OCI-LY3 (cell line): ENCODE data around the gene FBN2.

ENCODE experiments used
- EZH2phosphoT487 ChIP-seq: fragments of 200-600 bp; shearing (Covaris generic); IDR thresholded peaks from 2 replicates; pipeline ENCODE4 v1.6.1; 2018; ENCODE audit warnings: antibody characterized with exemption, mixed run types, low read depth
- TF ChIP-seq, protein P1 (sequence below): fragments of 200-600, 300-600 bp; sonication (generic); IDR thresholded peaks from 2 replicates; pipeline ENCODE4 v1.5.1; 2014; ENCODE audit warnings: antibody characterized with exemption, low read length, low read depth

DNA sequence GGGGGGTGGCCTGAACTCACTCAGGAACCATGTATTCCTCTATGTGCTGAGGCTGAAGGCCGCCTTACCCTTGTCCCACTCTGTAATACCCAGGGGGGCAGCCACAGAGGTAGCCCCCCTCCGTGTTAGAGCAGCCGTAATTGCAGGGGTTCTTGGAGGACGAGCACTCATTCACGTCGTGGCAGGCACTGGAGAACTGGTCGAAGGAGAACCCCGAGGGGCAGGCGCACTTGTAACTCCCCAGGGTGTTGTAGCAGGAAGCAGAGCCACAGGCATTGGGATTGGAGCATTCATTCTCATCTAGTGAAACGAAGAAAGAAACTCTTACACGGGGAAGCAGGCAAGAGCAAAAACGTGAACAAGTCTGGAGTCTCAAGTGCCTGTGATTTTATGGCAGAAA lies 274.7 kb downstream of the FBN2 start:
- TF ChIP-seq, protein P1, sequence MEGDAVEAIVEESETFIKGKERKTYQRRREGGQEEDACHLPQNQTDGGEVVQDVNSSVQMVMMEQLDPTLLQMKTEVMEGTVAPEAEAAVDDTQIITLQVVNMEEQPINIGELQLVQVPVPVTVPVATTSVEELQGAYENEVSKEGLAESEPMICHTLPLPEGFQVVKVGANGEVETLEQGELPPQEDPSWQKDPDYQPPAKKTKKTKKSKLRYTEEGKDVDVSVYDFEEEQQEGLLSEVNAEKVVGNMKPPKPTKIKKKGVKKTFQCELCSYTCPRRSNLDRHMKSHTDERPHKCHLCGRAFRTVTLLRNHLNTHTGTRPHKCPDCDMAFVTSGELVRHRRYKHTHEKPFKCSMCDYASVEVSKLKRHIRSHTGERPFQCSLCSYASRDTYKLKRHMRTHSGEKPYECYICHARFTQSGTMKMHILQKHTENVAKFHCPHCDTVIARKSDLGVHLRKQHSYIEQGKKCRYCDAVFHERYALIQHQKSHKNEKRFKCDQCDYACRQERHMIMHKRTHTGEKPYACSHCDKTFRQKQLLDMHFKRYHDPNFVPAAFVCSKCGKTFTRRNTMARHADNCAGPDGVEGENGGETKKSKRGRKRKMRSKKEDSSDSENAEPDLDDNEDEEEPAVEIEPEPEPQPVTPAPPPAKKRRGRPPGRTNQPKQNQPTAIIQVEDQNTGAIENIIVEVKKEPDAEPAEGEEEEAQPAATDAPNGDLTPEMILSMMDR = no peak
- TF ChIP-seq EZH2phosphoT487 = no peak
